Fibroblast of skin of right biceps (primary cell): ENCODE results near the gene GALNTL6.

Experiments used
- DNase-seq: peaks from one replicate; pipeline ENCODE4 v3.0.0-alpha.2; 2013

GALNTL6 gene

GRCh38 chr4:172127168-172127567, 314.0 kb downstream of the GALNTL6 start:
- no peak for DNase-seq

- no peak for DNase-seq
These were observed 316.4 kb downstream of the GALNTL6 start for GRCh38 chr4:172129593-172129992.

GRCh38 chr4:172134521-172134920, 321.3 kb downstream of the GALNTL6 start:
- DNase-seq, result peak; percentile 66

GRCh38 chr4:172141025-172141424, 327.8 kb downstream of the GALNTL6 start:
- DNase-seq, result no peak

GRCh38 chr4:172142281-172142741, 329.1 kb downstream of the GALNTL6 start:
- DNase-seq, result peak; percentile 87

- DNase-seq, result no peak
These were observed 330.6 kb downstream of the GALNTL6 start for GRCh38 chr4:172143605-172144314.

GRCh38 chr4:172147687-172148086, 334.5 kb downstream of the GALNTL6 start:
- peak; percentile 59 for DNase-seq

GRCh38 chr4:172149329-172149728, 336.1 kb downstream of the GALNTL6 start:
- no peak for DNase-seq

GRCh38 chr4:172152284-172152683, 339.1 kb downstream of the GALNTL6 start:
- peak; percentile 9 for DNase-seq

- peak; percentile 10 for DNase-seq
These were observed 340.5 kb downstream of the GALNTL6 start for GRCh38 chr4:172153719-172154118.

- no peak for DNase-seq
These were observed 342.7 kb downstream of the GALNTL6 start for GRCh38 chr4:172155838-172156345.

GRCh38 chr4:172157946-172158345, 344.7 kb downstream of the GALNTL6 start:
- DNase-seq, result no peak

- no peak for DNase-seq
These were observed 350.0 kb downstream of the GALNTL6 start for GRCh38 chr4:172163215-172163614.

GRCh38 chr4:172168888-172169287, 355.7 kb downstream of the GALNTL6 start:
- peak; percentile 43 for DNase-seq

- peak; percentile 52 for DNase-seq
These were observed 356.7 kb downstream of the GALNTL6 start for GRCh38 chr4:172169871-172170270.

GRCh38 chr4:172173206-172173605, 360.0 kb downstream of the GALNTL6 start:
- no peak for DNase-seq

GRCh38 chr4:172177382-172177781, 364.2 kb downstream of the GALNTL6 start:
- DNase-seq, result no peak

- DNase-seq, result no peak
These were observed 375.2 kb downstream of the GALNTL6 start for GRCh38 chr4:172188248-172188988.

- peak; percentile 35 for DNase-seq
These were observed 389.4 kb downstream of the GALNTL6 start for GRCh38 chr4:172202480-172203076.

GRCh38 chr4:172207258-172207657, 394.1 kb downstream of the GALNTL6 start:
- no peak for DNase-seq

- no peak for DNase-seq
These were observed 394.7 kb downstream of the GALNTL6 start for GRCh38 chr4:172207886-172208285.

- DNase-seq, result no peak
These were observed 407.5 kb downstream of the GALNTL6 start for GRCh38 chr4:172220679-172221078.

GRCh38 chr4:172225457-172225856, 412.3 kb downstream of the GALNTL6 start:
- no peak for DNase-seq

GRCh38 chr4:172232966-172233365, 419.8 kb downstream of the GALNTL6 start:
- DNase-seq, result no peak
